ENCODE measurements around the gene SLC35B2. TPM values are rescaled to one million over a fixed set of nuclear protein-coding genes. Genes with fewer than 3 reads are reported as not detected.
A peak's percentile ranks its signal among the peaks of the same experiment; 100 is the strongest.

The SLC35B2 gene
- total RNA-seq, 3 donors from 2014 or later, result 32.8 to 50.5 (median 38.1) TPM

DNA sequence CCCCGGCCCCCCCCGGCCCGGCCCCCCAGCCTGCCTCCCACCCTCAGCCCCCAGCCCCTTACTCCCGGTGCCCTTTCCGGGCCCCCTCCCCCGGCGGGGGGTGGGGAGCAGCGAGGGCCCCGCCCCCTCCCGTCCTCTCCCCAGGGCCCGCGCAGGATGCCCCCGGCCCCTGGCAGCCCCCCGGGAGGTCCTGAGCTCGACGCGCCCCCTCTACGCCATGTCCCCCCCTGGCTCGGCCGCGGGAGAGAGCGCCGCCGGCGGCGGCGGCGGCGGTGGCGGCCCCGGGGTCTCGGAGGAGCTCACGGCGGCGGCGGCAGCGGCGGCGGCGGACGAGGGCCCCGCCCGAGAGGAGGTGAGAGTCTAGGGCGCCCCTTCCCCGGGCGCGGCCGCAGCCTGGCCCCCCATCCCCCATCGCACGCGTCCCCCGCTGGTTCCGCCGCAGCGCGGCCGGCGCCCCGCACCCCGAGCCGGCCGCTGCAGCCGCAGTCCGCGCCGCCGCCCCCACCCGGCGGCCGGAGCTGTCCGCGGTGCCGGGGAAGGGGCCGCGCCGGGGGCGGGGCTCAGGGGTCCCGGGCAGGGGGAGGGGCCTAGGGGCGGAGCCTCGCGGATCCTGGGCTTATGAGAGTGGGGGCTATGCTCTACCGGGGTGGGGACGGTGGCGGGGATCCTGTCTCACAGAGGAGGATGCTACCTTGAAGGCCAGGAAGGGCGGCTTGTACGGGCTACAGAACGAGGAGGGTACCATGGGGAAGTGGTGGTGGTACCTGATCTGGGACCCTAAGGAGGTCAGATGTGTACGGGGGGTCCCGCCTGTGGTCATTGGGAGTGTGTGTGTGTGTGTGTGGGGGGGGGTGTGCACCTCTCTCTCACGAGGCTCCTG is 13.4 kb upstream of the SLC35B2 start:
- DNase-seq (ENCODE audit: low spot score in 2 of 2), result no peak
- H3K4me1 ChIP-seq, result no peaks in the 10 kb centered on the region
- no peak for TF ChIP-seq POLR2AphosphoS5 (IDR thresholded peaks at IDR 0.05)
- TF ChIP-seq, protein P1, sequence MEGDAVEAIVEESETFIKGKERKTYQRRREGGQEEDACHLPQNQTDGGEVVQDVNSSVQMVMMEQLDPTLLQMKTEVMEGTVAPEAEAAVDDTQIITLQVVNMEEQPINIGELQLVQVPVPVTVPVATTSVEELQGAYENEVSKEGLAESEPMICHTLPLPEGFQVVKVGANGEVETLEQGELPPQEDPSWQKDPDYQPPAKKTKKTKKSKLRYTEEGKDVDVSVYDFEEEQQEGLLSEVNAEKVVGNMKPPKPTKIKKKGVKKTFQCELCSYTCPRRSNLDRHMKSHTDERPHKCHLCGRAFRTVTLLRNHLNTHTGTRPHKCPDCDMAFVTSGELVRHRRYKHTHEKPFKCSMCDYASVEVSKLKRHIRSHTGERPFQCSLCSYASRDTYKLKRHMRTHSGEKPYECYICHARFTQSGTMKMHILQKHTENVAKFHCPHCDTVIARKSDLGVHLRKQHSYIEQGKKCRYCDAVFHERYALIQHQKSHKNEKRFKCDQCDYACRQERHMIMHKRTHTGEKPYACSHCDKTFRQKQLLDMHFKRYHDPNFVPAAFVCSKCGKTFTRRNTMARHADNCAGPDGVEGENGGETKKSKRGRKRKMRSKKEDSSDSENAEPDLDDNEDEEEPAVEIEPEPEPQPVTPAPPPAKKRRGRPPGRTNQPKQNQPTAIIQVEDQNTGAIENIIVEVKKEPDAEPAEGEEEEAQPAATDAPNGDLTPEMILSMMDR (IDR thresholded peaks at IDR 0.05), result no peak
- no peak for TF ChIP-seq POLR2A (IDR thresholded peaks at IDR 0.05)
- H3K27ac ChIP-seq, result no peak overlapping the region
- intact Hi-C loops (cut with DNase I; ENCODE audit: low total_unique reads), result loop anchor here (2.0 kb wide), 1 partner anchor 76 kb away; no protein-coding TSS in a partner anchor
- H3K9me3 ChIP-seq, result no peaks in the 10 kb centered on the region
- H3K36me3 ChIP-seq, result no peaks in the 10 kb centered on the region
- peaks cover 6 to 26% of the 10 kb centered on the region in 2 donors for H3K27me3 ChIP-seq
- peak overlapping the region; percentile 11 to 79 (median 52) for H3K4me3 ChIP-seq

- Histone ChIP-seq H3K4me1 (no peaks in the 10 kb centered on the region), H3K4me3 (peak within 1 kb of the TSS; percentile 11 to 79 (median 52)), H3K27me3 (peaks cover 6 to 20% of the 10 kb centered on the region in 2 donors), H3K36me3 (no peaks in the 10 kb centered on the region), H3K27ac (no peak within 1 kb of the TSS), H3K9me3 (no peaks in the 10 kb centered on the region)
- TF ChIP-seq, protein P1 (IDR thresholded peaks at IDR 0.05), result no peak
- TF ChIP-seq POLR2AphosphoS5 (IDR thresholded peaks at IDR 0.05) (no peak), POLR2A (IDR thresholded peaks at IDR 0.05) (no peak)
- intact Hi-C loops (cut with DNase I; ENCODE audit: low total_unique reads), result loop anchor here (2.0 kb wide), 1 partner anchor 77 kb away; no protein-coding TSS in a partner anchor
- no peak for DNase-seq (ENCODE audit: low spot score in 2 of 2)
These were observed 12.7 kb upstream of the SLC35B2 start, which contains the start of gene TMEM151B for GRCh38 chr6:44269921-44270525. Gene TMEM151B (plus strand): TSS chr6:44270450. CDS start chr6:44270743, 293 bp downstream.

- Histone ChIP-seq H3K4me1 (peaks cover 2 to 6% of the 10 kb centered on the region in 2 donors), H3K9me3 (no peaks in the 10 kb centered on the region), H3K27ac (no peak overlapping the region), H3K36me3 (no peaks in the 10 kb centered on the region), H3K27me3 (peaks cover 6 to 20% of the 10 kb centered on the region in 2 donors), H3K4me3 (no peak overlapping the region)
- intact Hi-C loops (cut with DNase I; ENCODE audit: low total_unique reads), result no loop called here
- DNase-seq (ENCODE audit: low spot score in 2 of 2), result no peak
- TF ChIP-seq, protein P1 (IDR thresholded peaks at IDR 0.05), result no peak
- TF ChIP-seq POLR2AphosphoS5 (IDR thresholded peaks at IDR 0.05) (no peak), POLR2A (IDR thresholded peaks at IDR 0.05) (no peak)
These were observed 12.0 kb upstream of the SLC35B2 start for GRCh38 chr6:44269178-44269920.

- H3K27me3 ChIP-seq, result peaks cover 6 to 14% of the 10 kb centered on the region in 2 donors
- H3K4me1 ChIP-seq, result peaks cover 11 to 12% of the 10 kb centered on the region in 2 donors
- H3K4me3 ChIP-seq, result no peak overlapping the region
- intact Hi-C loops (cut with DNase I; ENCODE audit: low total_unique reads), result no loop called here
- no peak for TF ChIP-seq POLR2A (IDR thresholded peaks at IDR 0.05)
- TF ChIP-seq, protein P1 (IDR thresholded peaks at IDR 0.05), result peak; percentile 71 to 83 (median 75)
- H3K9me3 ChIP-seq, result no peaks in the 10 kb centered on the region
- peak in 1 of 2 donors; percentile 49 for DNase-seq (ENCODE audit: low spot score in 2 of 2)
- no peak overlapping the region for H3K27ac ChIP-seq
- H3K36me3 ChIP-seq, result no peaks in the 10 kb centered on the region
These were observed 10.8 kb upstream of the SLC35B2 start for GRCh38 chr6:44268095-44268628.

Data from breast epithelium (tissue), 4 donors.